HL-60 (cell line): ENCODE results near the gene PTTG1IP.

Source experiments
- DNase-seq, 2 experiments: peaks; one replicate each; pipeline ENCODE4 v3.0.0-alpha.2; 2010 to 2020; ENCODE audit warnings: low read depth in 1 of 2, low spot score in 1 of 2
- H3K27ac ChIP-seq: fragments of 250-450 bp; sonication (Bioruptor Pico); replicated peaks from 2 replicates; pipeline ENCODE4 v1.5.1; 2020; ENCODE audit warnings: mild to moderate bottlenecking, moderate library complexity
- H3K27me3 ChIP-seq: fragments of 250-450 bp; sonication (Bioruptor Pico); 2 replicates; pipeline ENCODE4 v1.5.1; 2021; ENCODE audit warnings: mild to moderate bottlenecking, moderate library complexity; ENCODE audit not compliant: insufficient read depth, poor library complexity, severe bottlenecking
- H3K4me3 ChIP-seq: replicated peaks from 2 replicates; pipeline ENCODE4 v1.5.1; 2011; ENCODE audit warnings: mild to moderate bottlenecking, control low read depth, low read length; ENCODE audit not compliant: insufficient read depth
- GABPA ChIP-seq: IDR thresholded peaks from 2 replicates; pipeline ENCODE4 v1.6.1; 2012; ENCODE audit warnings: low read depth
- POLR2AphosphoS5 ChIP-seq: IDR thresholded peaks from 2 replicates; pipeline ENCODE4 v1.6.1; 2012; ENCODE audit warnings: low read depth
- REST ChIP-seq: IDR thresholded peaks from 2 replicates; pipeline ENCODE4 v1.6.1; 2012; ENCODE audit warnings: low read depth; ENCODE audit not compliant: insufficient replicate concordance
- SPI1 ChIP-seq: IDR thresholded peaks from 2 replicates; pipeline ENCODE4 v1.6.1; 2012; ENCODE audit warnings: low read depth, mild to moderate bottlenecking, borderline replicate concordance
- TF ChIP-seq, protein P1 (sequence below): IDR thresholded peaks from one replicate; pipeline ENCODE4 v1.5.1; 2011; ENCODE audit warnings: low read length, control low read depth, inconsistent platforms; ENCODE audit not compliant: insufficient read depth

Gene PTTG1IP

GRCh38 chr21:44889625-44890337 is 16.3 kb upstream of the PTTG1IP start:
- DNase-seq: no peak
- no peak overlapping the region for H3K4me3 ChIP-seq
- no peak overlapping the region for H3K27ac ChIP-seq
- TF ChIP-seq, protein P1, sequence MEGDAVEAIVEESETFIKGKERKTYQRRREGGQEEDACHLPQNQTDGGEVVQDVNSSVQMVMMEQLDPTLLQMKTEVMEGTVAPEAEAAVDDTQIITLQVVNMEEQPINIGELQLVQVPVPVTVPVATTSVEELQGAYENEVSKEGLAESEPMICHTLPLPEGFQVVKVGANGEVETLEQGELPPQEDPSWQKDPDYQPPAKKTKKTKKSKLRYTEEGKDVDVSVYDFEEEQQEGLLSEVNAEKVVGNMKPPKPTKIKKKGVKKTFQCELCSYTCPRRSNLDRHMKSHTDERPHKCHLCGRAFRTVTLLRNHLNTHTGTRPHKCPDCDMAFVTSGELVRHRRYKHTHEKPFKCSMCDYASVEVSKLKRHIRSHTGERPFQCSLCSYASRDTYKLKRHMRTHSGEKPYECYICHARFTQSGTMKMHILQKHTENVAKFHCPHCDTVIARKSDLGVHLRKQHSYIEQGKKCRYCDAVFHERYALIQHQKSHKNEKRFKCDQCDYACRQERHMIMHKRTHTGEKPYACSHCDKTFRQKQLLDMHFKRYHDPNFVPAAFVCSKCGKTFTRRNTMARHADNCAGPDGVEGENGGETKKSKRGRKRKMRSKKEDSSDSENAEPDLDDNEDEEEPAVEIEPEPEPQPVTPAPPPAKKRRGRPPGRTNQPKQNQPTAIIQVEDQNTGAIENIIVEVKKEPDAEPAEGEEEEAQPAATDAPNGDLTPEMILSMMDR: no peak
- TF ChIP-seq REST: no peak
- TF ChIP-seq SPI1: no peak
- no peak for TF ChIP-seq GABPA
- TF ChIP-seq POLR2AphosphoS5: no peak; the same call in 1 of the 2 replicates
- H3K27me3 ChIP-seq: no peaks in the 10 kb centered on the region

GRCh38 chr21:44888581-44889550 is 15.4 kb upstream of the PTTG1IP start:
- Histone ChIP-seq H3K4me3 (no peak overlapping the region), H3K27me3 (no peaks in the 10 kb centered on the region), H3K27ac (no peak overlapping the region)
- DNase-seq: no peak
- TF ChIP-seq SPI1 (no peak), GABPA (no peak), REST (no peak), POLR2AphosphoS5 (no peak; the same call in 1 of the 2 replicates)
- TF ChIP-seq, protein P1: no peak

- no peak overlapping the region for H3K27ac ChIP-seq
- TF ChIP-seq GABPA (no peak), POLR2AphosphoS5 (no peak), SPI1 (no peak), REST (no peak)
- TF ChIP-seq, protein P1: no peak
- no peaks in the 10 kb centered on the region for H3K27me3 ChIP-seq
- H3K4me3 ChIP-seq: no peak overlapping the region
- no peak for DNase-seq
Observed at GRCh38 chr21:44887807-44888580, 14.5 kb upstream of the PTTG1IP start.
